ENCODE data around the gene POLR2C. TPM values are rescaled to one million over a fixed set of nuclear protein-coding genes. Genes with fewer than 3 reads are reported as not detected.

Gene POLR2C
- total RNA-seq, 1 experiment from 2014 or later, result 85.6 TPM

DNA sequence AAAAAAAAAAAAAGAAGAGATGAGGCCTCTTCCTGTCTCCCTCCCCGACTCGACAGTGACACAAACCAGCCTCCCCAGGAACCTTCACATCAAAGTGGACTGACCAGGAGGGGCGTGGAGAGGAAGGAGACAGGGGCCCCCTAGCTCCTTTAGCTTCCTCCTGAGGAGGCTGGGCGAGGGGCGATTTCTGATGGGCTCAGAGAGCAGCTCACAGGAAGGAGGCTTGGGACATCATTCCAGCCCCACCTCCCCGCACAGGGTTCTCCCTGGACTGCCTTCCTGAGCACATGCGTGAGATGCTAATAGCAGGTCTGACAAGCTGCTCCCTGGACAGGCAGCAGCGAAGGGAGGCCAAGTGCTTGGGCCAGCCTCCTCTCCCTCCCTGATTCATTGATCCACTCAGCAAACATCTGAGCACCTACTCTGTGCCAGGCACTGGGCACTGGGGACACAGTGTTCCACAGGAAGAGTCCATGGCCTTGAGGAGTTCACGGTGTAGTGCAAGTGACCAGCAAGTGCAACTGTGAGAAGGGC lies 38.2 kb downstream of the POLR2C start:
- Histone ChIP-seq H3K14ac (ENCODE audit: insufficient read depth, low read length) (no peak overlapping the region), H3T11ph (ENCODE audit: low read length) (no peak overlapping the region), H4K8ac (replicated peaks; ENCODE audit: insufficient read length, low read depth, low read length) (no peak overlapping the region), H2BK15ac (ENCODE audit: low read depth, low read length) (no peak overlapping the region), H2BK5ac (ENCODE audit: insufficient read length, low read length) (no peak overlapping the region), H3K4me1 (ENCODE audit: insufficient read depth, low read length) (no peaks in the 10 kb centered on the region; the same call in 1 of the 2 replicates), H3K4me2 (ENCODE audit: insufficient read depth, insufficient read length, low read length) (no peak overlapping the region), H4K91ac (ENCODE audit: insufficient read length, low read depth, low read length) (peak overlapping the region; percentile 81), H3K23me2 (ENCODE audit: insufficient read length, low read depth, low read length, poor library complexity, severe bottlenecking) (no peaks in the 10 kb centered on the region), H2BK20ac (ENCODE audit: low read depth, low read length, poor library complexity, severe bottlenecking) (no peak overlapping the region), H2BK120ac (ENCODE audit: low read depth, low read length, poor library complexity, severe bottlenecking) (no peak overlapping the region), H3K27ac (ENCODE audit: insufficient read length, low read depth, low read length) (no peak overlapping the region), H3K79me2 (ENCODE audit: insufficient read depth, low read length) (no peaks in the 10 kb centered on the region), H3K23ac (ENCODE audit: insufficient read length, low read depth, low read length) (no peak overlapping the region), H4K20me1 (ENCODE audit: control insufficient read depth, insufficient read depth, insufficient read length) (no peaks in the 10 kb centered on the region), H3K4ac (ENCODE audit: low read depth, low read length) (no peak overlapping the region), H4K5ac (ENCODE audit: insufficient read length, low read depth, low read length) (no peak overlapping the region), H3K79me1 (ENCODE audit: insufficient read depth, low read depth, low read length, poor library complexity, severe bottlenecking) (no peaks in the 10 kb centered on the region), H2BK12ac (ENCODE audit: insufficient read length, low read depth, low read length) (no peak overlapping the region), H3K18ac (ENCODE audit: insufficient read length, low read depth, low read length) (no peak overlapping the region), H2AK5ac (ENCODE audit: insufficient read length, low read length) (no peak overlapping the region), H3K9ac (ENCODE audit: extremely low read depth, insufficient read length, low read length) (no peak overlapping the region), H3K56ac (ENCODE audit: insufficient read length, low read depth, low read length) (no peak overlapping the region), H3K9me3 (ENCODE audit: control insufficient read depth, low read depth, low read length) (no peaks in the 10 kb centered on the region), H3K27me3 (ENCODE audit: insufficient read depth, low read length) (no peaks in the 10 kb centered on the region), H2AFZ (ENCODE audit: low read length) (no peak overlapping the region)
- TF ChIP-seq, protein P1, sequence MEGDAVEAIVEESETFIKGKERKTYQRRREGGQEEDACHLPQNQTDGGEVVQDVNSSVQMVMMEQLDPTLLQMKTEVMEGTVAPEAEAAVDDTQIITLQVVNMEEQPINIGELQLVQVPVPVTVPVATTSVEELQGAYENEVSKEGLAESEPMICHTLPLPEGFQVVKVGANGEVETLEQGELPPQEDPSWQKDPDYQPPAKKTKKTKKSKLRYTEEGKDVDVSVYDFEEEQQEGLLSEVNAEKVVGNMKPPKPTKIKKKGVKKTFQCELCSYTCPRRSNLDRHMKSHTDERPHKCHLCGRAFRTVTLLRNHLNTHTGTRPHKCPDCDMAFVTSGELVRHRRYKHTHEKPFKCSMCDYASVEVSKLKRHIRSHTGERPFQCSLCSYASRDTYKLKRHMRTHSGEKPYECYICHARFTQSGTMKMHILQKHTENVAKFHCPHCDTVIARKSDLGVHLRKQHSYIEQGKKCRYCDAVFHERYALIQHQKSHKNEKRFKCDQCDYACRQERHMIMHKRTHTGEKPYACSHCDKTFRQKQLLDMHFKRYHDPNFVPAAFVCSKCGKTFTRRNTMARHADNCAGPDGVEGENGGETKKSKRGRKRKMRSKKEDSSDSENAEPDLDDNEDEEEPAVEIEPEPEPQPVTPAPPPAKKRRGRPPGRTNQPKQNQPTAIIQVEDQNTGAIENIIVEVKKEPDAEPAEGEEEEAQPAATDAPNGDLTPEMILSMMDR (conservative IDR thresholded peaks at IDR 0.05), result no peak
- no peaks in the 10 kb centered on the region for H3K36me3 Mint-ChIP-seq (ENCODE audit: insufficient read depth in 1 of 3, low read depth in 3 of 3)
- no peak for DNase-seq
- H3K4me1 Mint-ChIP-seq, result peaks cover 6 to 8% of the 10 kb centered on the region in 2 experiments
- H3K4me3 Mint-ChIP-seq, result no peak overlapping the region
- no peak overlapping the region for H3K27ac Mint-ChIP-seq
- peaks cover 9% of the 10 kb centered on the region for H3K27me3 Mint-ChIP-seq (ENCODE audit: low read depth)
- WGBS (ENCODE audit: extremely low coverage, insufficient read length, low lambda C conversion rate), result no CpG with 5 or more reads among the region's 9 CpGs
- no peaks in the 10 kb centered on the region for H3K9me3 Mint-ChIP-seq

Measured in H9 (cell line).